Myocyte (in vitro differentiated cells): Measurements from ENCODE around the gene NGLY1. TPM values are rescaled to one million over a fixed set of nuclear protein-coding genes. Genes with fewer than 3 reads are reported as not detected.

ENCODE experiments used
- DNase-seq: peaks from one replicate; pipeline ENCODE4 v3.0.0-alpha.2; 2012; ENCODE audit warnings: low read depth
- polyA plus RNA-seq: library from polyadenylated mRNA; unstranded; fragments of >200 nt; gene quantifications from one replicate; pipeline ENCODE4 v1.2.1, GENCODE V29; 2012; ENCODE audit warnings: missing spikeins
- total RNA-seq: library from RNA; depleted of rRNA; stranded (reverse); fragments of >200 nt; gene quantifications from 2 replicates; pipeline ENCODE4 v1.2.3, GENCODE V29; 2014

The NGLY1 gene, protein sequence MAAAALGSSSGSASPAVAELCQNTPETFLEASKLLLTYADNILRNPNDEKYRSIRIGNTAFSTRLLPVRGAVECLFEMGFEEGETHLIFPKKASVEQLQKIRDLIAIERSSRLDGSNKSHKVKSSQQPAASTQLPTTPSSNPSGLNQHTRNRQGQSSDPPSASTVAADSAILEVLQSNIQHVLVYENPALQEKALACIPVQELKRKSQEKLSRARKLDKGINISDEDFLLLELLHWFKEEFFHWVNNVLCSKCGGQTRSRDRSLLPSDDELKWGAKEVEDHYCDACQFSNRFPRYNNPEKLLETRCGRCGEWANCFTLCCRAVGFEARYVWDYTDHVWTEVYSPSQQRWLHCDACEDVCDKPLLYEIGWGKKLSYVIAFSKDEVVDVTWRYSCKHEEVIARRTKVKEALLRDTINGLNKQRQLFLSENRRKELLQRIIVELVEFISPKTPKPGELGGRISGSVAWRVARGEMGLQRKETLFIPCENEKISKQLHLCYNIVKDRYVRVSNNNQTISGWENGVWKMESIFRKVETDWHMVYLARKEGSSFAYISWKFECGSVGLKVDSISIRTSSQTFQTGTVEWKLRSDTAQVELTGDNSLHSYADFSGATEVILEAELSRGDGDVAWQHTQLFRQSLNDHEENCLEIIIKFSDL
- total RNA-seq = 24.1 and 26.6 TPM in 2 replicates
- 12.6 TPM for polyA plus RNA-seq

DNA sequence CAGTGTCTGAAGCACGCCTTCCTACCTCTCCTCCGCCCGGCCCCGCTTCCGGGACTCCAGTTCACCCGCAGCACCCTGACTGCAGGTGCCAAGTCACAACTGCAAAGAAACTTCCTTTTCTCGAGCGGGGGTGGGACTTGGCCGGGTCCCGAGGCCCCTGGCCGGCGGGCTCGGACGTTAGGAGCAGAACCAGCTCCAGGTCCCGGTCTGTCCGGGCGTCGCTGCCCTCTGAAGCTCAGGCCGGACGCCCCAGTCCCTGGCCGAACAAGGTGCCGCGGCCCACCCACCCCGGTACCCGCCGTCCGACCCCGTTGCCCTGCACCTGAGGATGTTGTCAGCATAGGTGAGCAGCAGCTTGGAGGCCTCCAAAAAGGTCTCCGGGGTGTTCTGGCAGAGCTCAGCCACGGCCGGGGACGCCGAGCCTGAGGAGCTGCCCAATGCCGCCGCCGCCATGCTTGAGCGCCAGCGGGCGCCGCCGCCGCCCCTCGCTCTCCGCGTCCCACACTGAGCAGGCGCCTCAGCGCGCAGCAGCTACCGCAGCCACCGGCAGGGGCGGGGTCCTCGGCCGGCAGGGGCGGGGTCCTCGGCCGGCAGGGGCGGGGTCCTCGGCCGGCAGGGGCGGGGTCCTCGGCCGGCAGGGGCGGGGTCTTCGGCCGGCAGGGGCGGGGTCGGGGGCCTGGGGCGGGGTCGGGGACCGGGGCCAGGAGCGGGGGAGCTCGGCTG, at the start of gene NGLY1:
NGLY1 (minus strand) TSS at position 506 of the 723 bp plus-strand sequence; CDS start at position 453, 53 bp downstream.
- DNase-seq = peak; percentile 85

DNA sequence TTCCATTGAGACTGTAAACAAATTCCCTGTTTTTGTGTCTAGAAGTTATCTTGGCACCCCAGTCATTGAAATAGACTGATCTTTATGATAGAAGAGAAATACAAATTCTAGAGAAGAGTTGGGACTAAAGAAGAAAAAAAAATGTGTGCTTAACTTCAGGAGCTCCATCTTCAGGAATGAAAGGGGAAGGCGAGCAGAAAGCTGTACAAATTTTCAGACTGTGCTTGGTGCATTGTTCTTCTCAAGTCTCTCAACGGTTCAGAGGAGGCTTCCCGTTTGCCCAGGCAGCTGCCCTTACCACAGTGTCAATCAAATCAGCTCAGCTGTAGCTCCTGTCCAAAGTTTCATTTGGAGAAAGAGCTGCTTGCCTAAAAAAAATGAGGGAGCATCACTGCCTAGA, 48.3 kb upstream of the NGLY1 start:
- DNase-seq = peak; percentile 74

DNA sequence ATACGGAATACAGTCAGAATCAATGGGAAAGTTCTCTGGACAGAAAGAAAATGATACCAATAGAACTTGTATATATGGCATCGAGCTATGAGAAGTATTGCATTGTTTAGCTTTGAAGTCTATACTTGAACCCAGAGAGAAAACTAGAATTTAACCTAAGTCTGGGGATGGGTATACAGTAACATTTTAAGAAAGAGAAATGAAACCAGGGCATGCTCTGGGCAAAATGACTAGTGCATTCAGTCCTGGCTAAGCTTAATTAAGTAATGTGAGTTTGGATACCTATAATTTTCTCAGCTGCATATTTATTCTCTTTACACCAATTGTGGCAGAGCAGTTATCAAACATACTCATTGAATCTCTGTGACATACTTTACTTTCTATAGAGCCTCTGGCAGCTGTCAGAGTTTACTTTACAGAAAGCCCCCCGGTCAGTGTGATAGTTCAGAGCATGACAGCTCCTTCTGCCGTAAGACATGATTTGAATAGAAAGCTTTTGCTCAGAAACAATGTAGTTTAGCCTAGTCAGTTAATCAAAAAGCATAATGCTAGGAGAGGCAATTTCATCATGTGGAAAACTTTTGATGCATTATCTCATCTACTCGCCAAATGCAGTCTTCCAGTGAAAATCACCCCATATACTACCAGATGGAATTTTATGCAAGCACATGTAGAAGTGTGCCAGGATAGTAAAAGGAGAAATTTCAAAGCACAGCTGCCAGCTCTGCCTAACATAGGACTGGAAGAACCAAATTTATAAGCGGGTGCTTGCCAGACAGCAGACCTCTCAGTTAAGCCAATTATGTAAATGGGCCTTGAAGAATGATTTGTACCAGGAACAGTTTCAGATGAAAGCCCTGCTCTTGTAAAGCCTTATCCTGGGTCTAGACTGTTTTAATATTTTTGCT, 47.4 kb upstream of the NGLY1 start:
- DNase-seq = no peak

DNA sequence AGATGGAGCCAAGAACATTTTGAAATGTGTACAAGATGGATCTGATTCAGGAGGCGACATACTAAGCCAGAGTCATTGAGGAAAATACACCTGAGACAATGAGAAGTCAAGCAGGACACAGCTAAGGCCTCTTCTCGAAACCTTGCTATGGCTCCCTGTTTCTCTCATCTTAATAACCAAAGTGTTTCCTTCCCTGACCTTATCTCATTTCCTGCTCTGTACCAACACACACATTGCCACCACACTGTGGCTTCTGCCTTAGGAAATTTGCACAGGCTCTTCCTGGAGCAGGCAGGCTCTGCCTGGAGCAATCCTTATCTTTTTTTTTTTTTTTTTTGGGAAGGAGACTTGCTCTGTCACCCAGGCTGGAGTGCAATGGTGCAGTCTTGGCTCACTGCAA, 43.3 kb upstream of the NGLY1 start:
- no peak for DNase-seq

DNA sequence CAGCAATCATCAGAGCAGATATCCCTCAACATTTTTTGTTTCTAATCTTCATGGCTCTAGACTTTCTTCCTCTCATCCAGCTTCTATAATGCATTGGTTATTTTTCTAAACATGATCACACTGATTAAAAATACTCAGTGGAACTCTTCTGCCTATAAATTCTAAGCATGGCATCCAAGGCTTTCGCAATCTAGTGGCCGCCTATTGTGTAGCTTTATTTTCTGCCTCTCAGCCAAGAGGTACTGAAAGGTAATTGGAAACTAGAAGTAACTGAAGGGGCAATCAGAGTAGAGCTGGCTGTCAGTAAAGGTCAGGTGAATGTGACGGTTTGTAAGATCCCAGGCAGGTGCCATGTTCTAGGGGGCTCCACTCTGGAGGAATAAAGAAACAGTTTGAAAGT, 40.1 kb upstream of the NGLY1 start:
- DNase-seq = no peak

DNA sequence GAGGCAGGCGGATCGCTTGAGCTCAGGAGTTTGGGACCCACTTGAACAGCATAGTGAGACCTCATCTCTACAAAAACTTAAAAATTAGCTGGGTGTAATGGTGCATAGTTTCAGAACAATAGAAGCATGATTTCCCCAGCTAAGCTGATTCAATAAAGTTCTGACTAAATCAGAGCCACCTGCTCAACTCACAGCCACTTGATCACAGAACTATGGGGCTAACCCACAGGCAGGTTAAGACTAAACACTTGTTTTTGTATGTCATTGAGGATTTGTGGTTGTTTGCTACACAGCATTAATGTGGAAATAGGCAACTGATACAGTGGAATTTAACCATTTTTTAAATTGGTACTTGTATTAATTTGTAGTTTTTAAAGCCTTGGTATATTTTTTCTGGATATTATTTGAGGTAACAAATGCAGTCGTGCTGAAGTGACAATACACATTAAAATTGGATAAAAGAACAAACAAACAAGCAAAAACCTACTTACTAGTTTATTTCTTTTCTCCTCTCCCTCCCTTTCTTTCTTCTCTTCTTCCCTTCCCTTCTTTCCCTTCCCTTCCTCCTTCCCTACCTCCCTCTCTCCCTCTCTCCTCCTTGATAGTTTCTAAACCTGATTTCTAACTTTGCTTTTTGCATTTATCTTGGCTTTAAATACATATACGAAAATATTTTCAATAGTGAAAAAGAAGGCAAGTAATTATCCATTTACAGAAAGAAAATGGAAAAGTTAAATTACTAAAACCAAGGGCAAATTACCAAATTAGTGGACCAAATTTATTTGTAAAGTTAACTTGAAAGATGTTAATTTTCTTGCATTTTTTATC, 38.7 kb upstream of the NGLY1 start:
- DNase-seq = peak; percentile 54

DNA sequence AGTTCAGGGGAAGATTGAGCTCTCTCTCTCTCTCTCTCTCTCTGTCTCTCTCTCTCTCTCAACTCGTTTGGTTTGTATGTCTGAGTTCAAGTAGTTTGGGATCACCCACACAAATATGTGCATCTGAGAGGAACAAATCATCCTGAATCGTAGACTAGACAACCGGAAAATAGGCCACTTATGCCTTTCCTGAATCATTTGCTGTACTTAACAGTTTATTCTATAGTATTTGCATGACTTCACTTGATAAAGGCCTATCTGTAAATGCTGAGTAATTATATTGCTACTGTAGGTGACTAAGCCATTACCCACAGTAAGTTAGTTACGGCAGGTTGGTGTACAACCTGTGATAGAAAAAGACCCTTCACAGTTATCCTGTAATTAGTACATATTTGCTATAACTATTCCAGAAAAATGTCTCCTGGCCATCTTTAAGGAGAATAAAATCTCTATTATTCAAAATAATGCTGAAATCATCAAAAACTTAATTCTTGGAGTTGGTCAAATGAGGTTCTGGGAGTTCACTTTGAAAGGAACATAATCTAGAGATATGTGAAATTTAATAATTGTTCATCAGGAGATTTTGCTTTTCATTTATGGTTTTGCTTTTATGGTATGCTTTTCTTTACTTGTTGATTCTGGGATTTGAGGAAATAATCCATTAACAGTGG, 37.7 kb upstream of the NGLY1 start:
- DNase-seq = no peak

DNA sequence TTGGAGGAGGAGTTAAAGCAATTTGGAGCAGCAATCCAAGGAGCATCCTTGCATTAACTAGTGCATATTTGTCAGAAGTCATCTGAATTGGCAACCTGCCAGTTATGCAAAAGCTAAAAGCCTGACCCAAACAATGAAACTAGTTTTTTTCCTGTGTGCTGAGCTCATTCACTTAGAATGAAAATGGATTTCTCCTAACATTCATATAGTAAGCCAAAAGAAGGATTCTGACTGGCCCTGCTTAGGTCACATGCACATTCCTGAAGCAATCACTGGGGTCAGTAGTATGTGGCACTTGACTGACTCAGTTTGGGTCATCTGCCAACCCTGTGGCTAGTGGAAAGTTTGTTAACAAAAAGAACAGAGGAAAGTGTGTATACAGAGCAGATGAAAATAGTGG, 37.1 kb upstream of the NGLY1 start:
- DNase-seq = peak; percentile 93

DNA sequence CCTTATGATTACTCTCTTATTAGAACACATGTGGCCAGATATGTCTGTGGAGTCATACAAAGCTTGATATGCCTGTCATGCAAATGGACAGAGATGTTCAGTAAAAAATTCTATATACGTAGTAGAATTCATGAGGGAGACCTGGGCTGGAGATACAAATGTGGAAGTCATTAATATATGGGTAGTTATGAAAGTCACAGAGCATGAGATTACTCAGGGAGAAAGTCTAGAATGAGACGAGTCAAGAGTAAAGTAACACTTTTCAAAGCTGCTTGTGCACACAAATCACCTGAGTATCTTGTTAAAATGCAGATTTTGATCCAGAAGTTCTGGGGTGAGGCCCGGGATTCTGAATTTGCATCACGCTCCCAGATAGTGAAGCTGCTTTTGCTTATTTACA, 35.1 kb upstream of the NGLY1 start:
- no peak for DNase-seq

DNA sequence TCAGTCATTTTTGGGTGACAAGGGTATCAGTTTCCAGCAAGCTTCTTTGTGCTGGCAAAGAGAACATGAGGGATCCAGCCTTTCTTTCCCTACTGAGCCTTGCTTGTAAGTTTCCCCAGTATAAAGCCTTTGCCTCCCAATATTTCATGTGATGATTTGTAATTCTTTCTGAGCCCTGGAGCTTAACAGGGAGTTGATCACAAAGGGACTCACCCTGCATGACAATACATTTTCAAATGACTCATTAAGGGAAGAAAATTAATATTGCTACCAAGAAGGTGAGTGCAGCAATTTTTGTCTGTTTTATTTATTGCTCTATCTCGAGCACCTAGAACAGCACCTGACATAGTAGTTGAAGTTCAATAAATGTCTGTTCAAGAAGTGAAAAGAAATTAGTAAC, 34.4 kb upstream of the NGLY1 start:
- no peak for DNase-seq

DNA sequence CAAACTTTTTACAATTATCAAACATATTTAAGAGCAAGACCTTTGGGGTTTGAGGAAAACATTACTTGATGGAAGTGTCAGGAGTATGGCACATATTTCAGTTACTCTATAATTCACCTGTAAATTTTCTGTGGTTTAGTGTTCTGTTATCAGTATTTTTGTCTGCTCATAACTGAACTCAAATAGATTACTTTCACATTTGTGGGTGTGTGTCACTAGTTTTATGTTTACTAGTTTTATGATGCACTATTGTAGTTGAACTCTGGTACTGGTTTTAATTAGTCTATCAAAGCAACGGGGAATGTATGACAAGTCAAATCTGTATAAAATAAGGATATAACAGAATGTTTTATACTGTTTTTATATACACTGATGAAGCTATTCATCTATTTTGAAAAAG, 33.9 kb upstream of the NGLY1 start:
- no peak for DNase-seq

DNA sequence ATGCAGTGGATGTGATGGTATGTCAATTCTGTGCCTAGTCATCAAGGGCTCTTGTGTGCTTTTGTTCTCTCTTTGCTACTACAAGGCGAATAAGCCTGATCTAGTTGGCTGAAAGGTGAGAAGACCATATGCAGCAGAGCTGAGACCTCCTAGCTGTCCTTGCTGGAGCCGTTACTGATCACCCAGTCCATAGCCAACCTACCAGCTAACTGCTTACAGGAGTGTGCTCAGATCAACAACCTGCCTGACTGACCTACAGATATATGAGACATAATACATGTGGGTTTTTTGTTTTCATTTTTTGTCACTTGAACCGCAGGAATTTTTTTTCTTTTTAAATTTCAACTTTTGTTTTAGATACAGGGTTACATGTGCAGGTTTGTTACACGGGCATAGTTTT, 29.4 kb upstream of the NGLY1 start:
- DNase-seq = no peak

DNA sequence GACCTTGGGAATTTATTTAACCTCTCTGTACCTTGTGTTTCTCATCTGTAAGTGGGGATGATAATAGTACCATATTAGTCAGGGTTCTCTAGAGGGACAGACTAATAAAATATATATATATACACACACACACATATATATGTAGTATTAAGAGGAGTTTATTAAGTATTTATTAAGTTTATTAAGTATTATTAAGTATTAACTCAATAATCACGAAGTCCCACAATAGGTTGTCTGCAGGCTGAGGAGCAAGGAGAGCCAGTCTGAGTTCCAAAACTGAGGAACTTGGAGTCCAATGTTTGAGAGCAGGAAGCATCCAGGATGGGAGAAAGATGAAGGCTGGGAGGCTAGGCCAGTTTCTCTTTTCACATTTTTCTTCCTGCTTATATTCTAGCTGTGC, 21.4 kb upstream of the NGLY1 start:
- no peak for DNase-seq

DNA sequence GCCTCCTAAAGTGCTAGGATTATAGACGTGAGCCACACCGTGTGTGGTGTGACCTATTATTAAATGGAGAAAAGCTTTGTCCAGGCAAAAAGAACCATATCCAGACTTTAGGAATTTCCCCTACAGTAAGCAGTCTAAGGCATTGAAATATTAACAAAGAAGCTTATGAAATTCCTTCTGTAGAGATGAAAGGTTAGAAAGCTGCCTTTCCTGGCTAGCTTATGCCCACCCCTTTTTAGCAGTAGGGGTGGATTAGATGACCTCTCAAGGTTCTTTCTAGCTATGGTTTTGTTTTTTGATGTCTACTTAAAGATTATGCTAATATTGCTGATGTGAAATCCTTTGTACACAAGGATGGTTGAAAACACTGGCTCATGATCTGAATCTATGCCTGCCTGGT, 20.6 kb upstream of the NGLY1 start:
- no peak for DNase-seq

DNA sequence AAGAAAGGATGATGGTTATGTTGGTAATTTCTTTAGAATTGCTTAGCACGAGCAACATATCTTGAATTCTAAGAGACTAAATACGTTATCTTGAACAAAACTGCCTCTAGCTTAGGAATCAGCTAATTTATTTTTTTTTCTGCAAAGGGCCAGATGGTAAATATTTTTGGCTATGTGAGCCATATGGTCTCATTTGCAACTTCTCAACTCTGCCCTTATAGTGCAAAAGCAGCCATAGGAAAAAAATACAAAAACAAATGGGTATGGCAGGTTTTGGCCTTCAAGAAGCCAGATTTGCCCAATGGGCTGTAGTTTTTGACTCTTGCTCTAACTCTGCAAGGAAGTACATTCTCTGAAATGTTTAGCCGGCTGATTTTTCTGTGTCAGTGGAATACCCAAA, 18.5 kb upstream of the NGLY1 start:
- DNase-seq = no peak

DNA sequence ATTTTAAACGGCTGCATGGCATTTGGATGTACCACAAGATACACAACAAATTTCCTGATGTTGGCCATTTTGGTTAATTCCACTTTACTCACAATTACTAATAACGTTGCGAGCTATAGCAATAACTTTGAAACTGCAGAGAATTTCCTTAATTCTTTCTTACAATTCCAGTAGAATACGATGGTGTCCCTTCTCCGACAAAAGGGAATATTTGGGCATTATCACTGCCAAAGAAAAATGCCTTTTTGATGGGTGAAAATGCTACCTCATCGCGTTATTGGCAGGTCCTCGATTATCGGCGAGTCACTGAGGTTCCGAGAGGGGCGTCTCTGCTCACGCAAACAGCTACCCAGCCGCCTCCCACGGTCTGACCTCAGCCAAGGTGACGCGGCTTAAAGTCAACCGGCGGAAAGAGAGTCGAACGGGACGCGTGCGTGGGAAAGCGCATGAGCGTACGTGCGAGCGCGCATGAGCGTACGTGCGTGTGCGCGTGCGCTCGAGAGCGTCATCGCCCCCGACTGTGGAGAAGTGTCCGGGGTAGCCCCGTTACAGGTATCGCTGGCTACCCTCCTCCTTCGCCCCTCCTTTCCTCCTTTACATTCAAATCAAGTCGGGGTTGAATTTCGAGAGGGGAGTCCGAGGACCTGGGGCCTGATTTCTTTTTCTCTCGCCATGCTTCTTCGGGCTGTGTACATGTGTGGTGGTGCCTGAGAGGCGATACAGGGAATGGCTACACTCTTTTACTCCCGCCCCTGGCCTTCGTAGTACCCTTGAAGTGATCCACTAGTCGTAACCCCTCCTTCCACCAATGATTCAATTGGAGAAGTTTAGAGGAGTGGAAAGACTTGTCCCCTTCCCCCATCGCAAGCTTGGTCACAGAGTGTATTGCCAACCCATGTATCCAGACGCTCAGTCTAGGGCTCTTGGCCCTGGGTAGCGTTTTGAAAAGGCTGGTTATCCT, 6.6 kb upstream of the NGLY1 start, which contains the start of gene OXSM:
OXSM (plus strand) TSS at position 495 of the 961 bp plus-strand sequence. CDS start 931 bp downstream, outside the sequence.
- DNase-seq = peak; percentile 95

DNA sequence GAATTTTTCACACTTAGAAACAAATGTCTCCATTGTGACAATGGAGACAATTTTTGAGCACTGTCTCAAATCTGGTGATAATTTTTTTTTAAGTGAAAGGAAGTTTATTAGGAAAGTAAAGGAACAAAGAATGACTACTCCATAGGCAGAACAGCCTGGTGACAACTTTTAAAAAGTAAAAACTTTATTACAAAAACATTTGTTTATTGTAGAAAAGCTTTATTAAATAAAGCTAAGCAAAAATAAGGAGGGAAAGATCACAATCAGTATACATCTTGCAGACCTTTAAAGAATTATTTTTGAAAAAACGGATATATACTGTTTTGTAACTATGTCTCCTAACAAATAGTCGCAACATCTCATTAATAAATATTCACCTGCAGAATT, 6.0 kb upstream of the NGLY1 start:
- DNase-seq = no peak

DNA sequence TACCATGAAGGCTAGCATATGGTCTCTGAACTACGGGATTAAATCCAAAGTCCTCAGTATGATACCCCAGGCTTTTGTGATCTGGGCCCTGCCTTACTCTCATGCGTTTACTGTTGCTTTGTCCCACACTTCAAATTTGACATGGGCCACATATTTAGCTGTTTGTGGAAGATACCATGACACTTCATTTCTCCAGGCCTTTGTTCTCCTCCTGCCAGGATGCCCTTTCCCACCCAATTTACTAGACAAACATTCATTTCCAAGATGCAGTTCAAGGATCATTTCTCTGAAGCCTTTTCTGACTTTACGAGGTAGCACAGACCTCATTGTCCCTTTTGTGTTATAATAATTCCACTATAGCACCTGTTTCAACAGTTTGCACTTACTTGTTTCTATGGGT, 4.4 kb upstream of the NGLY1 start:
- no peak for DNase-seq
